HTERT RPE-1 (cell line): Measurements from ENCODE around the gene THOC6.

Experiments
- in situ Hi-C: fragments of 300-500 bp; cut with MboI; formaldehyde crosslinking; loops from 4 replicates; pipeline ENCODE4 v1.14.3; 2020; ENCODE audit warnings: low sequenced_read_pairs

Gene THOC6

GRCh38 chr16:2991566-2992261, 32.1 kb upstream of the THOC6 start:
- in situ Hi-C loops, result no loop called here

GRCh38 chr16:2992383-2993081, 31.3 kb upstream of the THOC6 start:
- in situ Hi-C loops, result no loop called here

GRCh38 chr16:2996298-2996697, 27.5 kb upstream of the THOC6 start:
- in situ Hi-C loops, result no loop called here

GRCh38 chr16:2999929-3000328, 23.9 kb upstream of the THOC6 start:
- in situ Hi-C loops, result no loop called here

GRCh38 chr16:3000540-3000939, 23.3 kb upstream of the THOC6 start:
- in situ Hi-C loops, result no loop called here

GRCh38 chr16:3001316-3001715, 22.5 kb upstream of the THOC6 start:
- in situ Hi-C loops, result no loop called here

- in situ Hi-C loops, result no loop called here
Measured at GRCh38 chr16:3003582-3004270, 20.1 kb upstream of the THOC6 start.

GRCh38 chr16:3004319-3004718, 19.5 kb upstream of the THOC6 start:
- in situ Hi-C loops, result no loop called here

GRCh38 chr16:3004781-3005284, 19.0 kb upstream of the THOC6 start:
- in situ Hi-C loops, result no loop called here

- in situ Hi-C loops, result no loop called here
Measured at GRCh38 chr16:3007059-3007956, 16.5 kb upstream of the THOC6 start.

- in situ Hi-C loops, result no loop called here
Measured at GRCh38 chr16:3007957-3008689, 15.7 kb upstream of the THOC6 start.

GRCh38 chr16:3008690-3009037, 15.2 kb upstream of the THOC6 start:
- in situ Hi-C loops, result no loop called here

- in situ Hi-C loops, result no loop called here
Measured at GRCh38 chr16:3009568-3010390, 14.1 kb upstream of the THOC6 start.

- in situ Hi-C loops, result no loop called here
Measured at GRCh38 chr16:3010510-3010909, 13.3 kb upstream of the THOC6 start.

GRCh38 chr16:3012246-3012645, 11.6 kb upstream of the THOC6 start:
- in situ Hi-C loops, result no loop called here

GRCh38 chr16:3012828-3013420, 10.9 kb upstream of the THOC6 start, which contains the start of gene CLDN9:
TSS of gene CLDN9 (plus strand) at chr16:3012923. CDS start at chr16:3013363, 440 bp downstream.
- in situ Hi-C loops, result no loop called here

GRCh38 chr16:3013491-3013951, 10.3 kb upstream of the THOC6 start:
- in situ Hi-C loops, result no loop called here

- in situ Hi-C loops, result no loop called here
Measured at GRCh38 chr16:3013998-3014690, 9.7 kb upstream of the THOC6 start.
